SK-N-SH treated with all-trans-retinoic acid at 6 μM for 48 hours (cell line): ENCODE measurements around the gene TMEM192.
"Not testable (repeated sequence)": the region's sequence is repeated elsewhere in the genome, so short reads cannot be mapped to it uniquely, and the experiment has no call there.

Experiments used
- ATAC-seq: fragments of 200-7000 bp; cut with Tn5 transposase; 3 replicates; pipeline ENCODE4 v1.9.1; 2020; ENCODE audit warnings: mild to moderate bottlenecking, moderate library complexity
- ARNTL ChIP-seq: fragments of 450-650 bp; formaldehyde crosslinking; IDR thresholded peaks from 2 replicates; pipeline ENCODE4 v1.5.0; 2020; ENCODE audit warnings: low read depth, mild to moderate bottlenecking, moderate library complexity, borderline replicate concordance
- BACH2 ChIP-seq: fragments of 250-450 bp; sonication (Bioruptor Pico); IDR thresholded peaks from 2 replicates; pipeline ENCODE4 v1.9.0; 2021; ENCODE audit warnings: mild to moderate bottlenecking, borderline replicate concordance
- CREB5 ChIP-seq: fragments of 250-450 bp; sonication (Bioruptor Pico); IDR thresholded peaks from 2 replicates; pipeline ENCODE4 v1.5.1; 2020; ENCODE audit warnings: low read depth, mild to moderate bottlenecking, moderate library complexity
- CSRNP3 ChIP-seq: fragments of 250-450 bp; sonication (Bioruptor Pico); IDR thresholded peaks from 2 replicates; pipeline ENCODE4 v1.5.1; 2021; ENCODE audit warnings: mild to moderate bottlenecking, moderate library complexity
- GLIS3 ChIP-seq: fragments of 250-450 bp; sonication (Bioruptor Pico); IDR thresholded peaks from 2 replicates; pipeline ENCODE4 v1.5.0; 2020; ENCODE audit warnings: mild to moderate bottlenecking, moderate library complexity
- ISL1 ChIP-seq: fragments of 250-450 bp; sonication (Bioruptor Pico); IDR thresholded peaks from 2 replicates; pipeline ENCODE4 v2.1.2; 2022; ENCODE audit warnings: mild to moderate bottlenecking, moderate library complexity
- PATZ1 ChIP-seq: fragments of 250-450 bp; sonication (Bioruptor Pico); IDR thresholded peaks from 2 replicates; pipeline ENCODE4 v1.8.0; 2020; ENCODE audit warnings: mild to moderate bottlenecking, moderate library complexity, borderline replicate concordance
- POU6F1 ChIP-seq: fragments of 250-450 bp; sonication (Bioruptor Pico); IDR thresholded peaks from 2 replicates; pipeline ENCODE4 v1.8.0; 2021; ENCODE audit warnings: low read depth, mild to moderate bottlenecking, moderate library complexity, borderline replicate concordance
- PPARA ChIP-seq: fragments of 250-450 bp; sonication (Bioruptor Pico); IDR thresholded peaks from 2 replicates; pipeline ENCODE4 v1.5.0; 2020; ENCODE audit warnings: mild to moderate bottlenecking, borderline replicate concordance
- RARB ChIP-seq: fragments of 250-450 bp; sonication (Bioruptor Pico); IDR thresholded peaks from 2 replicates; pipeline ENCODE4 v1.8.0; 2021; ENCODE audit warnings: mild to moderate bottlenecking, moderate library complexity
- SNAI2 ChIP-seq: fragments of 250-450 bp; sonication (Bioruptor Pico); IDR thresholded peaks from 2 replicates; pipeline ENCODE4 v1.5.0; 2020; ENCODE audit warnings: mild to moderate bottlenecking, moderate library complexity
- TCF4 ChIP-seq: fragments of 250-450 bp; sonication (Bioruptor Pico); IDR thresholded peaks from 2 replicates; pipeline ENCODE4 v1.8.0; 2021; ENCODE audit warnings: mild to moderate bottlenecking, moderate library complexity, borderline replicate concordance
- TOX ChIP-seq: fragments of 250-450 bp; sonication (Bioruptor Pico); IDR thresholded peaks from 2 replicates; pipeline ENCODE4 v1.8.0; 2021; ENCODE audit warnings: mild to moderate bottlenecking, moderate library complexity, borderline replicate concordance
- TSHZ2 ChIP-seq: fragments of 250-450 bp; sonication (Bioruptor Pico); IDR thresholded peaks from 2 replicates; pipeline ENCODE4 v1.5.0; 2020; ENCODE audit warnings: mild to moderate bottlenecking, moderate library complexity
- ZC3H10 ChIP-seq: fragments of 250-450 bp; sonication (Bioruptor Pico); IDR thresholded peaks from 2 replicates; pipeline ENCODE4 v1.5.1; 2021; ENCODE audit warnings: mild to moderate bottlenecking, moderate library complexity
- ZFP3 ChIP-seq: fragments of 250-450 bp; sonication (Bioruptor Pico); IDR thresholded peaks from 2 replicates; pipeline ENCODE4 v1.5.0; 2020; ENCODE audit warnings: mild to moderate bottlenecking, moderate library complexity
- ZFP30 ChIP-seq: fragments of 450-650 bp; formaldehyde crosslinking; IDR thresholded peaks from 2 replicates; pipeline ENCODE4 v1.5.0; 2022; ENCODE audit warnings: mild to moderate bottlenecking, moderate library complexity
- ZNF565 ChIP-seq: fragments of 450-650 bp; formaldehyde crosslinking; conservative IDR thresholded peaks from 2 replicates; pipeline ENCODE4 v1.5.0; 2020; ENCODE audit warnings: low read depth, mild to moderate bottlenecking, moderate library complexity
- ZNF70 ChIP-seq: fragments of 450-650 bp; formaldehyde crosslinking; IDR thresholded peaks from 2 replicates; pipeline ENCODE4 v1.5.0; 2020; ENCODE audit warnings: mild to moderate bottlenecking, moderate library complexity
- ZNF8 ChIP-seq: fragments of 450-650 bp; formaldehyde crosslinking; IDR thresholded peaks from 2 replicates; pipeline ENCODE4 v1.5.0; 2020; ENCODE audit warnings: mild to moderate bottlenecking, moderate library complexity

TMEM192 gene

GRCh38 chr4:165077034-165077578, 35.6 kb downstream of the TMEM192 start (continued):
- TF ChIP-seq TSHZ2 = no peak
- TF ChIP-seq TCF4 (CRISPR knock-in tag) = no peak
- TF ChIP-seq TOX (CRISPR knock-in tag) = no peak
- no peak for TF ChIP-seq ARNTL (CRISPR knock-in tag)
- TF ChIP-seq PPARA (CRISPR knock-in tag) = no peak
- TF ChIP-seq BACH2 = no peak
- no peak for TF ChIP-seq ZNF565 (CRISPR knock-in tag)

- not testable (repeated sequence) for ATAC-seq
These were observed 39.3 kb downstream of the TMEM192 start for GRCh38 chr4:165073346-165073745.

- TF ChIP-seq ZNF8 (CRISPR knock-in tag) (no peak), CSRNP3 (CRISPR knock-in tag) (no peak), ZNF70 (CRISPR knock-in tag) (no peak), GLIS3 (CRISPR knock-in tag) (no peak), CREB5 (no peak), ARNTL (CRISPR knock-in tag) (no peak), TCF4 (CRISPR knock-in tag) (no peak), ISL1 (no peak)
- ATAC-seq = no peak
These were observed 42.1 kb downstream of the TMEM192 start for GRCh38 chr4:165070560-165070959.

- TF ChIP-seq ZC3H10 (CRISPR knock-in tag) (no peak), SNAI2 (CRISPR knock-in tag) (no peak), PATZ1 (CRISPR knock-in tag) (no peak), GLIS3 (CRISPR knock-in tag) (no peak), ZFP30 (CRISPR knock-in tag) (no peak), ZFP3 (CRISPR knock-in tag) (no peak)
- peak; percentile 69; the same call in 2 of the 3 replicates for ATAC-seq
These were observed 51.7 kb downstream of the TMEM192 start for GRCh38 chr4:165060938-165061337.

- ATAC-seq = no peak; the same call in 2 of the 3 replicates
- TF ChIP-seq POU6F1 (CRISPR knock-in tag) (no peak), ZFP3 (CRISPR knock-in tag) (no peak), SNAI2 (CRISPR knock-in tag) (no peak), TCF4 (CRISPR knock-in tag) (no peak), CSRNP3 (CRISPR knock-in tag) (no peak), ARNTL (CRISPR knock-in tag) (no peak), GLIS3 (CRISPR knock-in tag) (no peak), ZC3H10 (CRISPR knock-in tag) (no peak), ZFP30 (CRISPR knock-in tag) (no peak), RARB (no peak), CREB5 (no peak)
These were observed 53.3 kb downstream of the TMEM192 start for GRCh38 chr4:165059386-165059785.
